Occipital lobe (tissue), 3 donors: ENCODE results near the gene KCTD17. TPM values are rescaled to one million over a fixed set of nuclear protein-coding genes. Genes with fewer than 3 reads are reported as not detected.

Source experiments
- DNase-seq: peaks from one replicate; lab custom pipeline; 2025; lab: John Stamatoyannopoulos, UW
- small RNA-seq: library from RNA; depleted of rRNA; stranded (forward); fragments of <200 nt; gene quantifications from one replicate; pipeline ENCODE3, GENCODE V24; 2014
- total RNA-seq: library from RNA; depleted of rRNA; stranded (reverse); fragments of >200 nt; gene quantifications from one replicate; pipeline ENCODE4 v1.2.3, GENCODE V29; 2014

The KCTD17 gene
- total RNA-seq, 1 donor from 2014 or later, result 22.6 TPM

DNA sequence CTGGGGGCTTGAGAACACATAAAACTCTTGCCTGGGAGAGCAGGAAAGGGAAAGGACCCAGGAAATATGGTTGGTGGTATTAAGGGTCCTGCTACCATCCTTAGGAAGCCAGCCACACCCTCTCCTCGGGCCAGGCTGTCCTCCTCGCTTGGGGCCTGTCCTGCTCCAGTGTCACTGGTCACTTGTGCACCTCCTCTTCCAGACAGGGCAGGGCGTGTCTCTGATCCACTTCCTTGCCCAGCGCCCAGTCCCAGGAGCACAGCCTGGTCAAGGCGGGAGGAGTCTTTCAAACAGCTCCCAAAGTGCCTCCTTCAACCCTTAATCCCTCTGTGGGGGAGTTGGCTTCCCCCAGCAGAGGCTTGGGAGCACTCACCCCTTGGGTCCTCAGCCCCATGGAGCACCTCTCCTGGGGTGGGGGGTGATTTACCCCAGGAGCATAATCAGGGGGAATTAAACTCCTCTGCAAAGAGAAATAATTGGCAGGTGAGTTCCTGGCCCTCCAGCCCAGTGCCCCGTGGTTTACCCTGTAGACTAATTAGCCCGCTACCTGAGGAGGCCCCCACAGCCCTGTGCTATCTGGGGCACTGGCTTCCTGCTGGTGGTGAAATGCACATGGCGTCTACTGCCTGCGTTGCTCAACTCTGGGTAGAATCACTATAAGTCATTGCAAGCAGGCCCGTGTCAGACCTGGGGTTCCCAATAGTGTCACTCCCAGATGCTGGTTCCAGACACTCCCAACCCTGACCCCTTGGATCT, 49.9 kb downstream of the KCTD17 start:
- DNase-seq, result no peak

DNA sequence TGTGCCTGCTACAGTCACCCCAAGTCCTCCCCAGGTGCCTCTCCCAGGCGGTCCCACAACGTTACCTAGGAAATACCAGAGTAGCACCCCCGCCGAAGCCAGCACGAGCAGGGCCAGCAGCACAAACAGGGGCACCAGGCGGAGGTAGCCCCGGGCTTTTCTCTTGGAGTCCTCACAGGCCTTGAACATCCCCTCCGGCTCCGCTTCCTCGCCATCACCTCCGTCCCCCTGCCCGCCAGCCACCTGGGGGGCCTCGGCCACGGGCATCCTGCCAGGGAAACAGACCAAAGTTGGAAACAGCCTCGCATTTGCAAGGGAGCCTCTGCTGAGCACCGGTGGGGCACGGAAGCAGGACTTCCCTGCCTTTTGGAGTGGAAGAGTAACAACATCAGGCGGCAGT, 51.6 kb downstream of the KCTD17 start:
- DNase-seq, result no peak

DNA sequence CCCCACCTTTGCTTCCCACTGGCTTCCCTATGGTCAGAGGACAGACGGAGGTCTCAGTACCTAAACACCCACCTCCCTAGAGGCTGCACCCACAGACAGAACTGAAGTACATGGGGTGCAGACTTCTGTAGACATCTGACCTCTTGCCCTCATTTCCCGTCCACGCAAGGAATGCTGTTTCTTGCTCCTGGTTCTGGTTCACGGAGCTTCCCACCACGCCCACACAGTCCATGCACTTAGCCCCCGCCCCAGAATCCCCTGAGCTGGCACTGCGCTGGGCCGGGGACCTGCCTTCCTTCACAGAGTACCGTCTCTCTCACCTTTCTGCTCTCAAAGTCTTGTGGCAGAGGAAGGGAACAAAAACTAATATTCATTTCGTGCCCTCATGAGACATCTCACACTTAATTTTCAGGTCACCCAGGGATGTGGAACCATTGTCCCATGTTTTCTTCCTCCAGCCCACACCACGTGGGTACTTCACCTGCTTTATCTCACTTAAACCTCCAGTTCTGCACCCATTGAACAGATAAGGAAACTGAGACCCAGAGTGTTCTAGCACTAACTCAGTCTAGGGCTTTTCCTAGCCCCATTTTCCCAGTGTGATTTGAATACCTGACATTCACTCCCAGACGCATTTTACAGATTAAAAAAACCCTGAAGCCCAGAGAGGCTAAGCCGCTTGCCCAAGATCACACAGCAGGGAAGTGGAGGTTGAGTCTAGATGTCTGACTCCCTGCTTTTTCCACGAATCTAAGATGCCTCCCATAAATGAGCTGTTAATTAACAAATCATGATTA, 52.3 kb downstream of the KCTD17 start:
- no peak for DNase-seq

DNA sequence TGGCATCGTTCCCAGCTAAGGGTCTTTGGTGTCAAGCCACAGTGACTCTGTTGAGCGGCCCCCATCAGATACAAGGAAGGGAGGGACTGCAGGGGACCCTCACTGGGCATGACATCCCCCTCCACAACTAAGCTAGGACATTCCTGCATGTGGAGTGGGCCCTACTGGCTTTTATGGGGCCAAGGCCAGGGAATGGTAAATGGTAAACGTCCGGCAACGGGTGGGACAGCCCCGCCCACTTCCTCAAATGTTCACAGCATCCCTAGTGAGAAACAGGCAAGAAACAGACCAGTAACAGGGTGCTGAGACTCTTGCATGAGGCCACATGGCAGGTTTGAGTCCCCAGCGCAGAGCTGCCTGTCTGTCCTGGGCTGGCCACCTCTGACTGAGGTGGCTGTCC, 53.6 kb downstream of the KCTD17 start:
- DNase-seq, result no peak

DNA sequence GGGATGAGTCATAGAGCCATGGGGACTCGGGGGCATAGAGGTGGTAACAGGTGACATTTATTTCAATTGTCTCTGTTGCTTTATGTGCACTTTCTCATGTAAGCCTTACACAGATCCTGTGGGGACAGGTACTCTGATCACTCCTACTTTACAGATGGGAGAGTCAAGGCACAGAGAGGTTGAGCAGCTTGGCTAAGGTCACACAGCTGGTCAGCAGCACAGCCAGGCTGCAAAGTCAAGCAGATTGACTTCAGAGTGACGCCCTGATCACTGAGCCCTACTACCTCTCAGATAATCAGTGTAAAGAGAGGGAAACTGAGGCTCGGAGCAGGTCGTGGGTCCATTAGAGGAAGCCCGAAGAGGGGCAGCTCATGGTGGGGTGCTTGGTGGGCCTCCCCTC, 54.4 kb downstream of the KCTD17 start:
- no peak for DNase-seq

DNA sequence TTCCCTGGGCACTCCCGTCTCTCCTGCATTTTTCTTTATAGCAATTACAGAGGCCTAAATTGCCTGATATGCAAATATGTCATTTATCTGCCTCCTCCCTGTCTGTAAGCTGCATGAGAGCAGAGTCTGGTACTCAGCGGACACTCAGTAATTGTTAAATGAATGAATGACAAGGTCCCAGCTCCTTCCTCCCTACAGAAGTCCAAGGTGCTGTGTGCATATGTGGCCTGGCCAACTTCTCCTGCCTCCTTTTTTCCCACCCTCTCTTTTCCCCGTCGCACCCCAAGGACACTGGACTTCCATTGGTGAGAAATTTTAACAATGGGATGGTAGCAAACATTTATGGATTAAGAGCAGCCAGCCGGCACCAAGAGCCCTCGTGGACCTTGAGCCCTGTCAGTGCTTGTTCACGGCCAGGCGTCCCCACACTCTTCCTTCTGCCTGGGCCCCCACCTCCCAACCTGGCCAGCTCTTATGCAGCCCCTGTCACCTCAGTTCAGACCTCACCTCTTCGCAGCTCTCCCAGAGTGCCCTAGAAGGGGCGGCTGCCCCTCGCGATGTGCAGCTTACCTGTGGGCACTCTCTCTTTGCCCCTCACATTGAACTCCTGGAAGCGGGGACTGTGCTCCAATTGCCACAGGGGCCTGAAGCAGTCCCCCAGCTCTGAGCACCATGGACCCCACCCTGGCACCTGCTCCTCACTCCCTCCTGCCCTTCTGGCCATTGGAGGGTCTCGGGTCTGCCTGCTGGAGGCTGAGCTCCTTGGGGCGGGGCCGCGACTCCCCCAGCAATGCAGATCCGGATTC, 56.5 kb downstream of the KCTD17 start:
- DNase-seq, result no peak

DNA sequence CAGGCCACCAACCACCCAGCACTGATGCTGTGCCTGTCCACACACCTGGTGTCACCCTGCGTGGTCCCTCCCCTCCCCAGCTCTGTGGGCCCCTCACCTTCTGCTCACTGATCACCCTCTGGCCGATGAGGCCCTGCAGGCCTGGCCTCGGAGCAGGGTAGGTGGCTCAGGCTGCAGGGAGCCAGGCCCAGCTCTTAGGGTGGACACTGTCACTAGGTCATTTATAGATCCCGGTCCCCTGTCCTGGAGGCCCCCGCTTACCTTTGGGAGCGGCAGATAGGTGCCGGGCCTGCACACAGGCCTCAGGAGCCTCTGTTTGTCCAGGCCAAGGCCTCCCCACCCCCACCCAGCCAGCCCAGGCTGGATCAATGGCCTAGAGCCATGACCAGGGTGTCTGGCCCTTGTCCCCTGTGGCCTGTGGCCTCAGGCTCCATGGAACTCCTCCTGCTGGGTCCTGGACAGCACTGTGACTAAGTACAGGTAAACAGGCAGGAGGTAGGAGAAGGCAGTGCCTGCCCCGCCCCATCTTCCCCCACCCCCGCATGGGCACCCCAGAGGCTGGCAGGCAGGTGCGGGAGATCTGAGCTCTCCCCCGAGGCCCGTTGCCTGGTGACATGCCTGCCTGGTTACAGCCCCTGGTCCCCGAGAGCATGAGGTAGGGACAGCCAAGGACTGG, 57.8 kb downstream of the KCTD17 start, which contains the start of gene TMPRSS6:
TMPRSS6 (minus strand) TSS at position 472 of the 676 bp plus-strand sequence. CDS start 6,296 bp downstream, outside the sequence.
- DNase-seq, result no peak

DNA sequence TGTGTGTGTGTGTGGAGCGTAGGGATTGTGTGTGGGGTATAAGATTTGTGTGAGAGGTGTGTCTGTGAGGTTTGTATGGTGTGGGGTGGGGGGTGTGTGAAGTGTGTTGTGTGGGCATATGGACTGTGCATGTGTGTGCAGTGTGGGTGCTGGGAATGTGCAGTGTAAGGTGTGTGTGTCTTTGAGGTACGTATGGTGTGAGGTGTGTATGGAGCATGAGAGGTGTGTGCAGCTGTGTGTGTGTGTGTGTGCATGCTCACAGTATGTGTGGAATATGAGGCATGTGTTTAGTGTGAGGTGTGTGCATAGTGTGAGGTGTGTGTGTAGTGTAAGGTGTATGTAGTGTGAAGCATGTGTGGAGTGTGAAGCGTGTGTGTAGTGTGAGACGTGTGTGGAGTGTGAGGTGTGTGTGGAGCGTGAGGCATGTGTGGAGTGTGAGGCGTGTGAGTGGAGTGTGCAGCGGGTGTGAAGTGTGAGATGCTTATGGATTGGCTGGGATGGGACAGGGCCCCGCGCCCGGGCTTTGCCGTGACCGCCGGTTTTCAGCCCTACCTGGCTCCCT, 59.7 kb downstream of the KCTD17 start:
- no peak for DNase-seq

DNA sequence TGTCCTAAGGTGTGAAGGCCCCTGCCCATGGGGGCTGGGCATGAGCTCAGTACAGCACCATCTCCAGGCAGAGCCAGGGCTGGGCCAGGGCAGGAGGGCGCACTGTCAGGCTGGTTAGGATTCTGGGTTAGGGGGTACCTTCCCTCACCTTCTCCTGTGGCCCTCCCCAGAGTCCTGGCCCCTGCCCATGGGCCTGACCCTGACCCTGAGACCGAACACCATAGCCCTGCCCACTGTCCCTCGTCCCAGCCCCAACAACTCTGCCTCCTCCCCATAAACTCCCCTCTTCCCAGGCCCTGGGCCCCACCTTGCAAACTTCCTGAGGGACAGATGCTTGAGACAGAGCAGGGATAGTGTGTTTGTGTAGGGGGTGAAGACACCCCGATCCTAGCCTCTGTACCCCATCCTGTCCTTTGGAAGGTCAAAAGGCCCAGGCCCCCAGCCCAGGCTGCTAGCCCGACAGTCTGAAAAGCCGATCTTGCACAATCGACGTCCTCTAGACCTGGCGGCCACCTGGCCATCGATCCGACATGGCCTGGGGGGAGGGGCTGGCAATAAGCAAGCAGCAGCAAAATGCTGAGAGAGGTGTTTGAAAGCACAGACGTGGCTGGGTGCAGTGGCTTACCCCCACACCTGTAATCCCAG, 60.7 kb downstream of the KCTD17 start:
- no peak for DNase-seq

Small RNAs within 50 kb of the gene (small RNA-seq; reads per million reads assigned to genes)
- gene RF00019, result not detected

Other genes with a start within 250 kb of the KCTD17 start
- 0.62 TPM for gene PVALB, start 234.7 kb upstream of the KCTD17 start, total RNA-seq
- 2.5 TPM for gene NCF4, start 190.7 kb upstream of the KCTD17 start, total RNA-seq
- 0.62 TPM for gene CSF2RB, start 138.1 kb upstream of the KCTD17 start, total RNA-seq
- 5.5 TPM for gene TST, start 32.3 kb upstream of the KCTD17 start, total RNA-seq
- 28.1 TPM for gene MPST, start 32.0 kb upstream of the KCTD17 start, total RNA-seq
- gene TMPRSS6, start 58.0 kb downstream of the KCTD17 start, total RNA-seq, result not detected
- gene IL2RB, start 98.2 kb downstream of the KCTD17 start, total RNA-seq, result not detected
- 5.3 TPM for gene C1QTNF6, start 136.5 kb downstream of the KCTD17 start, total RNA-seq
- not detected for gene SSTR3, start 160.7 kb downstream of the KCTD17 start, total RNA-seq
- gene RAC2, start 192.5 kb downstream of the KCTD17 start, total RNA-seq, result not detected
- gene CYTH4, start 230.8 kb downstream of the KCTD17 start, total RNA-seq, result 2.3 TPM